HEK293T (cell line): Measurements from ENCODE around the gene RTL9.

Experiments used
- BHLHE40 ChIP-seq: fragments of 450-650 bp; IDR thresholded peaks from 2 replicates; pipeline ENCODE4 v1.6.1; 2016; ENCODE audit warnings: mild to moderate bottlenecking, moderate library complexity, borderline replicate concordance
- CTBP1 ChIP-seq: fragments of 450-650 bp; IDR thresholded peaks from 2 replicates; pipeline ENCODE4 v1.6.1; 2016; ENCODE audit warnings: borderline replicate concordance
- FOXM1 ChIP-seq: fragments of 450-650 bp; IDR thresholded peaks from 2 replicates; pipeline ENCODE4 v1.6.1; 2017; ENCODE audit warnings: mild to moderate bottlenecking, borderline replicate concordance
- HDGF ChIP-seq: fragments of 450-650 bp; IDR thresholded peaks from 2 replicates; pipeline ENCODE4 v1.6.1; 2017; ENCODE audit warnings: antibody characterized with exemption, borderline replicate concordance
- SP1 ChIP-seq: fragments of 450-650 bp; IDR thresholded peaks from 2 replicates; pipeline ENCODE4 v1.6.1; 2017

- TF ChIP-seq FOXM1 (no peak), BHLHE40 (no peak), HDGF (no peak), CTBP1 (no peak), SP1 (no peak)
Measured at GRCh38 chrX:110402850-110403221, 44.2 kb downstream of the RTL9 start.
